ENCODE results near the gene SGSM2. TPM values are rescaled to one million over a fixed set of nuclear protein-coding genes. Genes with fewer than 3 reads are reported as not detected.
A peak's percentile ranks its signal among the peaks of the same experiment; 100 is the strongest.

SGSM2 gene
- polyA plus RNA-seq, 1 experiment: 43.6 TPM

GRCh38 chr17:2397247-2398171 is 60.2 kb downstream of the SGSM2 start:
- peaks cover 1% of the 10 kb centered on the region; the same call in 1 of the 2 replicates for H3K36me3 ChIP-seq (ENCODE audit: control insufficient read depth, insufficient read depth, low read length)
- no peak for DNase-seq (ENCODE audit: low read depth)
- H3K4me3 ChIP-seq (ENCODE audit: low read depth, low read length): peak overlapping the region; percentile 27
- ChIA-PET CTCF (interaction anchor here (1.4 kb wide), 1 partner anchor 15 kb away, joined by 5 read pairs; no protein-coding TSS in a partner anchor), POLR2A (no interaction called here)
- no peak for TF ChIP-seq CTCF (IDR thresholded peaks at IDR 0.05; ENCODE audit: insufficient read depth, low read depth, low read length)
- H3K27me3 ChIP-seq (ENCODE audit: control insufficient read depth, insufficient read depth, low read length): no peaks in the 10 kb centered on the region

- CTCF ChIA-PET: interaction anchor here (1.4 kb wide), 1 partner anchor 16 kb away, joined by 5 read pairs; no protein-coding TSS in a partner anchor
- no peak for TF ChIP-seq CTCF (IDR thresholded peaks at IDR 0.05; ENCODE audit: insufficient read depth, low read depth, low read length)
- POLR2A ChIA-PET: no interaction called here
- Histone ChIP-seq H3K27me3 (ENCODE audit: control insufficient read depth, insufficient read depth, low read length) (no peaks in the 10 kb centered on the region), H3K4me3 (ENCODE audit: low read depth, low read length) (peak overlapping the region; percentile 99; the same call in 1 of the 2 replicates), H3K36me3 (ENCODE audit: control insufficient read depth, insufficient read depth, low read length) (peaks cover 1% of the 10 kb centered on the region; the same call in 1 of the 2 replicates)
- no peak for DNase-seq (ENCODE audit: low read depth)
Measured at GRCh38 chr17:2398182-2398581, 60.9 kb downstream of the SGSM2 start.

- no peak for TF ChIP-seq CTCF (IDR thresholded peaks at IDR 0.05; ENCODE audit: insufficient read depth, low read depth, low read length)
- Histone ChIP-seq H3K27me3 (ENCODE audit: control insufficient read depth, insufficient read depth, low read length) (no peaks in the 10 kb centered on the region), H3K4me3 (ENCODE audit: low read depth, low read length) (peak overlapping the region; percentile 99), H3K36me3 (ENCODE audit: control insufficient read depth, insufficient read depth, low read length) (peaks cover 1% of the 10 kb centered on the region; the same call in 1 of the 2 replicates)
- ChIA-PET CTCF (interaction anchor here (1.1 to 1.5 kb wide), 3 partner anchors 16 to 17 kb away, joined by 4 to 8 read pairs (median 5); no protein-coding TSS in a partner anchor), POLR2A (no interaction called here)
- DNase-seq (ENCODE audit: low read depth): no peak
Measured at GRCh38 chr17:2398655-2399571, 61.6 kb downstream of the SGSM2 start.

- CTCF ChIA-PET: interaction anchor here (0.6 to 1.5 kb wide), 4 partner anchors 17 to 311 kb away, joined by 3 to 8 read pairs (median 4); no protein-coding TSS in a partner anchor
- TF ChIP-seq CTCF (IDR thresholded peaks at IDR 0.05; ENCODE audit: insufficient read depth, low read depth, low read length): no peak
Measured at GRCh38 chr17:2399572-2400473, 62.5 kb downstream of the SGSM2 start.

More at GRCh38 chr17:2399572-2400473, 62.5 kb downstream of the SGSM2 start:
- H3K27me3 ChIP-seq (ENCODE audit: control insufficient read depth, insufficient read depth, low read length): no peaks in the 10 kb centered on the region
- H3K36me3 ChIP-seq (ENCODE audit: control insufficient read depth, insufficient read depth, low read length): peaks cover 1% of the 10 kb centered on the region; the same call in 1 of the 2 replicates
- POLR2A ChIA-PET: no interaction called here
- DNase-seq (ENCODE audit: low read depth): peak; percentile 73
- H3K4me3 ChIP-seq (ENCODE audit: low read depth, low read length): peak overlapping the region; percentile 99

All from BJ (cell line).